ENCODE measurements around the gene SV2B.

SV2B gene

DNA sequence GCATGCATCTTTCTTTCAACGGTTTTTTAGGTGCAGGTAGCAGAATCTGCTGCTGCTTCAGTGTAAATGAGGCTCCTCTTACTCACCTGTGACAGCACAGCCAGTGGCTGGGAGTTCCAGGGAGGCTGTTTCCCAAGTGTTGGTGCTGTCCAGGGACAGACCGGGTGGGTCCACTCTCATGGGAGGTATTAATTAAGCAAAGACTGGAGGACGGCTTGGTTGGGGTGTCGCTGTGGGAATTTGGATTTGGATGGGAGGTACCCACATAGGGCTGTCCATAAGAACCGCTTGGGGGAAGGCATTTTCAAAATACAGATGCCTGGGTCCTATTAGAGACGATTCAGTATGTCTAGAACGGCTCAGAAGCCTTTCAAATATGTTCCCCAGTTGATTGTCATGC lies 42.9 kb downstream of the SV2B start:
- DNase-seq = no peak

DNA sequence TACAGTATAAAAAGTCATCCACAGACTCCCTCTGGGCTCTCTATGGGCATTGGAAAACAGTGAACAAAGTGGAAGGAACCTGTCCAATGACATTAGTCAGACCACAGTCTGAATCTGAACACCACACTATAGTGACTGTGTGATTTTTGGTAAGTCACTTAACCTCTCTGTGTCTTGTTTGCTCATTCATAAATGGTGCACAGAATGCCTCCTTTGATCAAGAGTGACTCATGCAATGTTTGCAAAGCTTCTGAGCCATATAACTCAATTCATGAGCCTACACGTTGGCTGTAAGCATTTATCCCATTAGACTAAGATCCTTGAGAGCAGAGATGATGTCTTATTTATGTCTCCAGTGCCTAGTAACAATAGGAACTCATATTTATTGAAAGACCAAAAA lies 46.7 kb downstream of the SV2B start:
- DNase-seq = no peak

DNA sequence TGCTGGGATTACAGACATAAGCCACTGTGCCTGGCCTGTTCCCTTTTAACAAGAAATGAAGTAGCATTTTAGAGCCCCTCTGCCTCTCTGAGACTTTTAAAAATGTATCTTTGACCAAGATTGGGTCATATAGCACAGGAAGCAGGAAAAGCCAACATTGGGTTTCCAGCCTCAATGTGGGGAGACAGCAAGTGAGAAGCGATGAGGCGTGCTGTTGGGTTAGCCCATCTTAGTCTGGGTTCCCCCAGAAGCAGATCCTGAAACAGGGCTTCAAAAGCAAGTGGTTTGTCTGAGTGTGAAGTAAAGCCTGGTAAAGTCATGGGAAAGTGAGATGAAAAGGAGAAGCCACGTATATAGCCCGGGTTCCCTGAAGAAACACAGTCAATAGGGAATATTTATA lies 48.2 kb downstream of the SV2B start:
- no peak for DNase-seq

DNA sequence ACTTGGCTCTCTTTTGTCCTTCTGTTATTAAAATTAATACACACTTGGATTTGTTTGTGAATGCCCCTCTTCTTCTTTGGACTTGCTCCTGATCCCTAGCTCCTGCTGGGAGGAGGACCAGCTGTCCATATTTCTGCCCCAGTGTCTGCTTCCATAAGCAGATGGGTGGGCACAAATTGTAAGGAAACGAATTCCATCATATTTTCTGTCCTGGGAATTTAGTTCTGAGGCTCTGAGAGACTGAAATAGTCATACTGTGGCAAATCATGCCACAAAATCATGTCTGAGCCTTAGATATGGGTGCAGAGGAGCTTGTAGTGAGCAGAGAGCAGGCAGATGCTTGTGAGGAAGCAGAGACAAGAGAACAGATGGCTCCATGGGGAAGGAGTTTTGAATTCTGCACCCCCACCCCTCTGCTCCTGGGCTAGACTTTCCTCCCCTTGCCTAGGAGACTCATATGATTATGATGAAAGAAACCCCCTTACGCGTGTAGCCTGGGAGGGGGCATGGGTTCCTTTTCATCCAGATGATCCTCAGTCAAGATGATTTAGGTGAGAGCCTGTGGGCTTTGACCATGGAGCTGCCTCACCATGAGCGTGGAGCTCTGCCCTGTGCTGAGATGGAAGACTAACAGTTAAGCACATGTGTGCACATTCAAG lies 50.6 kb downstream of the SV2B start:
- no peak for DNase-seq

DNA sequence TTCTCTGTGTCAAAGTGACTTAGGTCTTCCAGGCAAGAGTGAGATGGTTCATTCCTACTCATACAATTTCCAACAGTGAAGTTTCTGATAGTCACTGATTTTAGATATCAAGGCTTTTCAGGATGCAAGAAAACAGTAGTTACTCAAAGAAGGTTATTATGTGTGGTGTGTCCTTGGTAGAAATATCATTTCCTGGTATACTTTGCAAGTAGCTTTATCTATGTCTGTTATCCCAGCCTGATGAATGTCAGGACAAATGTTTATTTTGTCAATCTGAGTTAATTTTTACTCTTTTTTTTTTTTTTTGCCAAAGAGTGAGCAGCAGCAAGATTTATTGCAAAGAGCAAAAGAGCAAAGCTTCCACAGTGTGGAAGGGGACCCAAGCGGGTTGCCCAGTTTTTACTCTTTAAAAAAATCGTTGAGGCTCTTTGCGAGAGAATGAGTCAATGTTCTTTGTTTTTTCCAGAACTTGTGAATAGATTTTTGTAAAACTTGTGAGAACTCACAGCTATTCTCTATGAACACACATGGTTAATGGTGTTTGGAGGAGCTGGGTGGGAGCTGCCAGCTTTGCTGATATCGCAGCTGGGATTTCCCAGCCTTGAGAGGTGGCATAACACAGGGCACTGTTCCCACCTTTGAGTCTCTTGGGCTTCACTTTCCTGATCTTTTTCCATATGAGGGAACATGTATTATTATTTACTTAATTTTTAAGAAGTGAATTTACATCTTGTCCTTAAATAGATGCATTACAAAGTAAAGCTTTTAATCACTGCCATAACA lies 51.9 kb downstream of the SV2B start:
- no peak for DNase-seq

DNA sequence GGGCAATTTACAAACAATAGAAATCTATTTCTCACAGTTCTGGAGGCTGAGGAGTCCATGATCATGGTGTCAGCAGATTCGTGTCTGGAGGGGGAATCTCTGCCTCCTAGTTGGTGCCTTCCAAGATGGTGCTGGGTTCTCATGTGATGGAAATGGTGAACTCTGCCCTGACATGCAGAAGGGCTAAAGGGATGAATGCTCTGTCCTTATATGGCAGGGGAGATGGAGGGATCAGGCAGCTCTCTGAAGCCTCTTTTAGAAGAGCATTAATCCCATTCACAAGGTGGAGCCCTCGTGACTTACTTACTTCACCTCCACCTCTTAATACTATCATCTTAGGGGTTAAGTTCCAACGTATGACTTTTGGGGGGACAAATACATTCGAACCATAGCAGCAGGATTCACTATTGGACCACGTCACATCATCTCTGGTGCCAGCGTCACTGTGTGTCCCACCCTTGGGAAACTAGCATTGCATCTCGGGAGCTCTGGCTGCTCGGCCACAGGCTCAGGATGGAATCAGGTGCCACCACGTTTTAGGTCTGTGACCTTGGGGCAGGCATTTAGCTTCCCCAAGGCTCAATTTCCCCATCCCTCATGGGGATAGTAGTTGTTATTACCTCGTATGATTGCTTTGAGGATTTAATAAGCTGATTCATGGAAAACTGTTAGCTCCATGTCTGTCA lies 53.0 kb downstream of the SV2B start:
- DNase-seq = no peak

DNA sequence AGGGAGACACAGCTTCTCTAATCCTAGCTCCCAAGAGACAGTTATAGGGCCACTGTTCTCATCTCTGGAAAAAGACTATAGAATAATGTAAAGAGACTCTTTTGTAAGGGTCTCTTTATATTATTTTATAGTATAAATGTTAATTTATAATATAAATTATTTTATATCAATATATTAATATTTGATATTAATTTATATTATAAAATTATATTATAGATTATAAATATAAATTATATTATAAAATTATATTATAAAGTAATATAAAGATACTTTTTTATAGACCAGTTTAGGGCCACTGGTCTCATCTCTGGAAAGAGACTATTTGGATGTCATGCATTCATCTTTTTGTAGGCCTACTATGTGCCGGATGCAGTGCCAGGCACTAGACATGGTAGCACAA lies 53.9 kb downstream of the SV2B start:
- DNase-seq = no peak

DNA sequence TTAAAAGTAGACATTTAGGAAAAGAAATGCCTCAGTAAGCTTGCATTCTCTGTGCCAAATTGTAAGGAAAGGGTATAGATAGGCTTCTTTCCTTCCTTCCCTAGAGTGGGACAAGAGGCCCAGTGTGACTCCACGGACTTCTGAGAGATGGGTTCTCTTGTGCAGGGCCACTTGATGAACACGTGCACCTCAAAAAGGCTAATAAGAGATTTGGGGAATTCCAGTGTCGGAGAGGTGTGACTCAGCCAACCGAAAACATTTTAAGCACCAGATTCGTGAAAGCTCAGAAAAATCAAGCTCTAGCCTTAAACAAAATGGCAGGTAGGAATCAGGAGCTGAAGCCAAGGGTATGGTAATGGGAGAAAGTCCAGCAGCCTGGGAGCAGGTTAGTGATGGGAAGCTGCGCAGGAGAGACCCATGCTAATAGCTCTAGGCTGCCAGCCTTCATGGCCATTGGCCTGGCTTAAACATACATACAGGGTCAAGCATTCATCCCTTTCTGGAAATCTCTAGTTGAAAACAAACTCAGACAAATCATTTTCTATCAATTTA lies 56.2 kb downstream of the SV2B start:
- DNase-seq = no peak

DNA sequence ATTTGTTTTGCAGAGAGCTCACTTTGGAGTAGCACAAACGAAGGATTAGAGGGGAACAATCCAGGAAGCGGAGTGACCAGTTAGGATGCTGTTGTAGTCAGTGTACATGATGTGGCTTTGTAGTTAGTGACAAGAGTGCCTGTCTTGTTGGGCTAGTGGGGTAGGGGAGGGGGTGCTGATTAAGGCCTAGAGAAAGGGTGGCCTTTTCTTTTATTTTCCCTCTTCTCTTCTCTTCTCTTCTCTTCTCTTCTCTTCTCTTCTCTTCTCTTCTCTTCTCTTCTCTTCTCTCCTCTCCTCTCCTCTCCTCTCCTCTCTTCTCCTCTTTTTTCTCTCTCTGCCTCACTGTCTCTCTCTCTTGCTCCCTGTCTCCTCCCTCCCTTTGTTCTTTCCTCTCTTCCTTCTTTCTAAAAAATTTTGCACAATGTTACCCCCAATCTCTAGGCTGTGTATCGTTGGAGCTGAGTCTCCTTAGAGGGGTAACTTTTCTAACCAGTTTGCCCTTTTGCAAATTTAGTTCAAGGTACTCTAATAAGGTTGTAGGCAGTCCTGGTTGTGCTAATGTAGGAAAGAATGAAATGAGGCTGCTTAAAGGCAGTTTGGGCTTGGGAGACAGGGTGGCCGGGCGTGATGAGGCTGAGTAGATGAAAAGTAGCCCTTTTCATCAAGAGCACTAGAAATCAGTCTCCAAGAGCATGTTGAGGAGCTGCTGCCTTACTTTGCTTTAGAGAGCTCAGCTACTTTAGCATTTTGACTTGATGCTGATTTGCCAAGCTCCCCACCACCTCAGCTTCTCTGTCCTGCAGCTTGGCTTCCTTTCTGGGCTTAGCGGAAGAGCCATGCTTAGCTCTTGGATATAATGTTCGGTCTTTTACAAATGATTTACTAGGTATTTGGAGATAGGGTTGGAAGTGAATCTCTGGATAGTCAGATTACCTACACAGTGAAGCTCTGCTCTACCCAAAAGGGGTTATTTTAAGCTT lies 58.6 kb downstream of the SV2B start:
- DNase-seq = no peak

DNA sequence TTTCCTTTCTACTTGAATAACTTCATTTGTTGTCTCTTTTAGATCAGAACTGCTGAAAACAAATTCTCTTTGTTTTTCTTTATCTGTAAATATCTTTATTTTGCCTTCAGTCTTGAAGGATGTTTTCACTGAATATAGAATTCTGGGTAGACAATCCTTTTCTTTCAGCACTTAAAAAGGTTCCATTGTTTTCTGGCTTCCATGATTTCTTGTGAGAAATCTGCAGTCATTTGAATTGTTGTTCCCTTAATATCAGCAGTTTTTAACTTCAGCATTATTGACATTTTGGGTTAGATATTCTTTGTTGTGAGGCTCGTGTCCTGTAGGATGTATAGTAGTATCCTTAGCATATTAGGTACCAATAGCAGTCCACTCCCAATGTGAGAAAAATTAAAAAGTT lies 65.8 kb downstream of the SV2B start:
- no peak for DNase-seq

DNA sequence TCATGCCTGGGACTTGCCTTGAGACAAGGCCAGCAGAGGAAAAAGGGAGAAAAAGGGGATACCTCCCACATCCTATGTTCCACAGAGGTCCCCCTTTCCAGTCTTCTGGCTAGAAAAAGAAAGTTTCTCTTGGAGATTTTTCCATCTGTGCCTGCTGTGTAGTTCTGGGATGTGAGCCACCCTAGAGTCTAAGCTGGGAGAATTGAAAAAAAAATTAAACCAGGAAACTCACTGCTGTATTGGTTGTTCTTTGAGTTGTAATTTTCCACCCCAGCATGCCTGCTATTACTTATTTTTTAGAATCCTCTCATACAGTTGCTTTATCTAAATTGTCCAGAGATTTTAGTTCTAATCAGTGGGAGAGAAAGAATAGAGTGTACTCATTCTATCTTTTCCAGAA lies 68.4 kb downstream of the SV2B start:
- DNase-seq = no peak

DNA sequence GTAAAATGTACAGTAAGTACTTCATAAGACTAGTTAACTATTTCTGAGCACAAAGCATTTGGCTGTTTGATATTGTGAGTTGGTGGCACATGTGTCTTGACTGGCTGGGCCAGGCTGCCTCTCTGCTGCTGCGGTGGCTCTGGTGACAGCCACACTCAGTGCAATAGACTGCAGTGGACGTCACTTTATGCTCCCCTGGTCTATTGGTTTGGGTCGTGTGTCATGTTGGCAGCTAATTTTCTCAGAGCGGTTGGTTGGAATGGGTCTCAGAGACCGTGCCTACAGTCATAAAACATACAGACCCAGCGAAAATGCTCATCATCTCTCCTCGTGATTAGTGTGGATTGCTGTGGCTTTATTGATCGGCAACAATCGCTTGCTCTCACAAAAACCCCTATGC lies 71.3 kb downstream of the SV2B start:
- DNase-seq = no peak

DNA sequence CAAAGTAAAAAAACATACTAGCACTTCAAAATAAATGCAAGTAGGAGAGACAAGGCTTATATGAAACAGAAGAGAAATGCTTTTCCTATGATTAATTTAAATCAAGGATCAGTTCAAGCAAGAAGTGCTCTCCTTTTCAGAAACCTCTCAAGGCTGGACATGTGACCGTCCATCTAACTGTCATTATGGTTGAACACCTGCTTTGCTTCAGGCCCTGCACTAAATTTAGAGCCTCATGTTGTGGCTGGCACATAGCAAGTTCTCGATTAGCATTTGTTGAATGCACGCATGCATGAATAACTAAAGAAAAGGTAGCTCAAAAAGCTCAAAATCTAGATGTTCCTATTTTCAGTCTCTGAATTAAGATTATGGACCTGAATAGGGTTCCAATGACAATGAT lies 82.0 kb downstream of the SV2B start:
- DNase-seq = no peak

DNA sequence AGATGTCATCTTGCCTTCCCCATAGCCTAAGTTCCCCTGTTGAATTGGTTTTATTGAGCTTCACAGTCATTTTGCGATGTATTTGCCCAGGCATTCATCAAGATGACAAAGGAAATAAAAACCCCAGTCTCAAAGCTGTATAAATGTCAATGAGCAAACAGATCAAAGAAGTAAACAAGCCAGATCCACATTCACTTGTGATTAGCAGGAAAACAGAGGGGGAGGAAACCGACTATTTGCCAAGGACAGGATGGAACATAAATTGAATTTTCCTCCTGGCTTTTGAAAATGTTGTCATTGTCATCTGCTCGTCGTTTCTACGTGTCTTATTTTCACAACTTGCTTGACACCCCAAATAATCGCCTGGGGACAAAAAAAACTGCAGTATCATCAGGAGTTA lies 83.5 kb downstream of the SV2B start:
- DNase-seq = no peak

DNA sequence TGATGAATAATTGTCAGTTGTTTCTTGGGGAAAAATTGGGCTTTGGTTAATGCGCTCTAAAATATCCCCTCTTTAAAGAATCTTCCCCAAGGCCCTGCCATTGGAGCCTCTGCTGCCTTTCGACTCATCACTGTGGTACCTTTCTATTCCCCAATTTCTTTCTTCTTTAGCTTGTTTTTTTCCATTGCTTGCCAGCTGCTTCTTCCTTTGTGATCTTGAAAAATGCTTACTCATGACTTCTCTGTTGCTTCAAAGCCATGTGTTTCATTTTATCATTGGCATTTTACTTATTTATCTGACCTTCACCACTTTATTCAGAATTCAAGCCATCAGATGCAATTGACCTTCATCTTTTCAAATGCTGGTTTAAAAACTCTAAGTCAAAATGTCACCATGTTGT lies 84.4 kb downstream of the SV2B start:
- no peak for DNase-seq

DNA sequence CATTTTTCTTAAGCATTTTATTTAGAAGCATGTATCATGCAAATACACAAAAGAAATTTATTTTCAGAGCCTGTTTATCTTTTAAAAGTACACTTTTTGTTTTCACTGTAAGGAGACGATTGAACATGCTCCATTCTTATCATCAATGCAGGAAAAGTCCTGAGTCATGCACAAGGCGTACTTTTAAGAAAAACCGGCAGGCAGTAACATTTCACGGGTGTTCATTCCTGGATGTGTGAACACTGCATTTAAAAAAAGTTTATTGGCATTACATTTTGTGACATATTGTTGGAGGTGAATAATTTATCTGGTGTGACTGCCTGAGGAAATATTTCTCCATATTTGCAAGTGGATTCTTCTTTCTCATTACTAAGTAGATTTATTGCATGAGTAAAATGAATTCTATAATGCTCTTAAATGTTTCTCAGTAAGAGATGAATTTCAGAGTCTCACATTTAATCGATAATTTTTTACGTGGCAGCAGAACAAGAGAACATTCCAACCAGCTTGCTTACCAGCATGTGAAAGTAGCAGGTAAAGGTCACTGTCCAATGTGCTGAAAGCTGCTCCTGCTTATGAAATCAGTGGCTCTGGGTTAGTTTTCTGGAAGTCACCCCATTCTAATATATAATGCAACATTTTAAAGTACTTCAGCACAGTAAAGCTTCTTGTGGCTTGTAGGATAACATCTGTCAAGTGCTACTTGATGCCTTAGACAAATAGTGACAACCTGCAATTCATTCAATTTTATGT lies 87.0 kb downstream of the SV2B start:
- no peak for DNase-seq

DNA sequence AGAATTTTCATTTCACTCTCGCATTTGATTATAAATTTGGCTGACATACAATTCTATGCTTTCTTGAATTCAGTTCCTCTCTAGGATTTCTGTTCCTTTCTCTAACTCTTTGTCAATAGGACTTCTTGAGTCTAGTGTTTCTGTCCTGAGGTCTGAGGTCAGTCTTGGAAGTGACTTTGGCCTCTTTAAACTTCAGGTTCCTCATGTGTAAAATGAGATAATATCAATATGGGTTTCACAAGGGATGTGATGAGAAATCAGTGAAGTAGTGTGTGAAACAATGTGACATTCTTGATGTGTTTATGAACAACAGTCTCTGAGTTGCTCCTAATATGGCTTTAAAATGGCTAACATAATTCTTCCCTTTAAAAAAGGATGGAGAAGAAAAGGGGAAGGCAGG lies 92.2 kb downstream of the SV2B start:
- no peak for DNase-seq

DNA sequence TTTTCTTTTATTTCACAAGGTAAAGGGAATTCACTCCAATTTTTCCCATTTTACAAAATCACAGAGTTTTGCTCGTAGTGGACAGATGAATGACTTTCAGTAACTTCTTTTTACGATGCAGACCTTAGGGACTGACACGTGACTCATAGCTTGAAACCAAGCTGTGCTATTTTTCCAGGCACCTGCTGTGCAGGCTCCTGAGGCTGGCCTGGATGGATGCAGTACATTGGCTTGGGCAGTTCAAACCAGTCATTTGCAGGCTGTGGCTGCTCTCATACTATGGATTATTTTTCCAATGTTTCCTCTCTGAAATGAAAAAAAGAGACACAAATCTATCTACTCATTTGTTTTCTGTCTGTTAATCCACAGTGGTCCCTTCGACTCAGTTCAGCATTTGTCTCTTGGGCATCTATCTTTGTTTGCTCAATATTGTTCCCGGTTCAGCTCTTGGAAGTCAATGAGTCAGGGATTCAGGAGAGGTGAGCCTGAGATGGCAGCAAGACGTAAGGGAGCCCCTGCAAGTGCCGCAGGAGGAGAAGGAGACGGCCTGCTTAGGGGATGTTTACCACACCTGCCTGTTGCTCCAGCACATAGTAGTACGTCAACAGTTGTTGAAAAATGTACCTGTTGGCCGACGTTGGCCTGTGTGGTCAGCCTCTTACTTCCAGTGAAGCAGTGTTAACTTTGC lies 92.8 kb downstream of the SV2B start:
- no peak for DNase-seq

DNA sequence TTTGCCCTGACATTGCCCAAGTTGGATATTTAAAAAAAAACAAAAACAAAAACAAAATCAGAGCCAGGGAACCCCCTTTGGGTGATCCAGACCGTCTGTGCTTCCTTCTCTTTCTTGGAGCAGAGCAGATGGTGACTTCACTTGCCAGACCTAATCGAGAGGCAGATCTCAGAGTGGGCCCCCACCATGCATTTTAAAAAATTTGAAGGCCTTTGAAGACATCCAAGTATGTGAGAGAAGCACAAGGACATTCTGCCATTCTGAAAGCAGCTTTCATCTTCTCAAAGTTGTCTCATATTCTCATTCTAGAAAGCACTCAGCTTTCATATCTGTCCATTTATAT lies 93.3 kb downstream of the SV2B start:
- DNase-seq = no peak

DNA sequence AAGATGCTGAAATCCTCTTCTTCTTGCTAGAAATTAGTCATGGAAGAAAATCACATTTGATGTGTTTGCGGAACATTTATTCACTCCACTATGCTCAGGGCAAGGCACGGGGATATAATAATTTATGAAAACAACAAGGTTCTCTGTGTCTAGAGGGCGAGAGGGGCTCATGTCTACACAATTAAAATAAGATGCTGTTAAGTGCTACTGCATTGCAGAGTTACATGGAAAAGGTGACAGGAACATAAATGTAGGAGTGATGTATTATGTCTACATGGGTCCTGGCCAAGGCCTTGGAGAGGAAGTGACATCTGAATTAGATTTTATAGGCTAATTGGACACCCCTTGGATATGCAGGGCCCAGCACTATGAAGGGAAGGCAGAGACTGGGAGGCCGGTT lies 96.1 kb downstream of the SV2B start:
- no peak for DNase-seq

DNA sequence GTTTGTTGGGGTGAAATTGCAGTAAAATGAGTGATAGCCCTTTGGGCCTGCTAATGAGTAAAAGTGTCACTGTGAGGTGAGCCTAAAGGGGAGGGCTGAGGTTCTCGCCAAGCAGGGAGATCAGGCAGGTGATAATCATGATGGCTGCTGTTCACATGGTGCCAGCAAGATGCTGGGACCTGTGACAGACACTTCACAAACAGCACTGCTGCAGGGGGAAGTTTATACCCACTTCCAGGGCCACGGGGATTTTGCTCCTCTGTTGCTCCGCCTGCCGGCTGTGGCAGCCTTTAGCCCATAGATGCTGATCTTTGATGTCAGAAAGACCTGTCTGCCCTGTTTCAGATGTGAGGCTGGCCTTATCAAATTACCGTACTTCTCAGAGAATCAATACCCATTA lies 96.7 kb downstream of the SV2B start:
- DNase-seq = no peak

DNA sequence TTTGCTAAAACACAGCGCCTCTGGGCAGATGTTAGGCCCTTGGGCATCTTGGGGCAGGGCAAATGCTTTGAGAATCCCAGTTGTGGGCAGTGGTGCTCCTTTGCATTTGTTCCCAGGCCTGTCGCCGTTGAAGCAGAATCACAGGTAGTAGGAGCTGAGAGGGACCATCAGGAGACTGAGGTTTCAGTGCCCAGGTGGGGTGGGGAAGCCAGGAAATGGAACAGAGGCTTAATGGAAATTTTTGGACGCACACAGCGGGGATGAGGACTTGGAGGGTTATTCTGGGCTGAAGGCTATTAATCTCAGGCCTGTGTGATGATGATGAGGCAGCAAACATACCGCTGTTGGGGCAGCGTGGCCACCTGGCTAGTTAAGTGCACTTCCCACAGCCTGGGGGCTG lies 99.5 kb downstream of the SV2B start:
- no peak for DNase-seq
